A204.1 (cell line): ENCODE data around the gene SIL1.

Experiments used
- FAIRE-seq: peaks from 2 replicates; lab custom pipeline; 2012; peaks lifted over from hg19 to GRCh38; lab: Jason Lieb, UNC

The SIL1 gene

GRCh38 chr5:138978080-138978479, 220.1 kb downstream of the SIL1 start:
- no peak for FAIRE-seq

- FAIRE-seq: no peak
Measured at GRCh38 chr5:138975098-138975847, 222.9 kb downstream of the SIL1 start.

GRCh38 chr5:138974227-138975063, 223.7 kb downstream of the SIL1 start:
- no peak for FAIRE-seq

GRCh38 chr5:138972836-138973235, 225.3 kb downstream of the SIL1 start:
- FAIRE-seq: no peak

GRCh38 chr5:138972230-138972629, 225.9 kb downstream of the SIL1 start:
- no peak for FAIRE-seq

GRCh38 chr5:138969323-138970002, 228.7 kb downstream of the SIL1 start:
- no peak for FAIRE-seq

- FAIRE-seq: no peak
Measured at GRCh38 chr5:138968601-138969000, 229.6 kb downstream of the SIL1 start.

GRCh38 chr5:138967791-138968448, 230.2 kb downstream of the SIL1 start:
- no peak for FAIRE-seq

GRCh38 chr5:138966236-138966985, 231.8 kb downstream of the SIL1 start:
- no peak for FAIRE-seq

- FAIRE-seq: no peak
Measured at GRCh38 chr5:138965626-138966025, 232.5 kb downstream of the SIL1 start.

GRCh38 chr5:138964647-138965201, 233.4 kb downstream of the SIL1 start:
- no peak for FAIRE-seq

GRCh38 chr5:138963763-138964371, 234.3 kb downstream of the SIL1 start:
- no peak for FAIRE-seq

GRCh38 chr5:138962614-138963370, 235.4 kb downstream of the SIL1 start:
- FAIRE-seq: no peak

- FAIRE-seq: no peak
Measured at GRCh38 chr5:138961729-138962128, 236.4 kb downstream of the SIL1 start.

- FAIRE-seq: no peak
Measured at GRCh38 chr5:138961221-138961620, 236.9 kb downstream of the SIL1 start.

GRCh38 chr5:138960145-138960692, 237.9 kb downstream of the SIL1 start:
- FAIRE-seq: no peak

GRCh38 chr5:138956801-138957200, 241.4 kb downstream of the SIL1 start:
- no peak for FAIRE-seq

GRCh38 chr5:138955671-138956295, 242.4 kb downstream of the SIL1 start:
- FAIRE-seq: no peak

- FAIRE-seq: no peak
Measured at GRCh38 chr5:138955013-138955660, 243.0 kb downstream of the SIL1 start.
